GM21381 (cell line): ENCODE data around the gene B3GNT9.

Source experiments
- ATAC-seq: cut with Tn5 transposase; IDR thresholded peaks from one replicate; pipeline ENCODE4 v1.9.1; 2021; ENCODE audit warnings: mild to moderate bottlenecking, moderate library complexity; ENCODE audit not compliant: unreplicated experiment

Gene B3GNT9

GRCh38 chr16:67150833-67151396 lies at the start of gene B3GNT9:
B3GNT9 (minus strand) TSS chr16:67150998; CDS start chr16:67150485, 513 bp downstream.
- peak; percentile 52 for ATAC-seq

- no peak for ATAC-seq
Observed at GRCh38 chr16:67200491-67200890, 49.7 kb upstream of the B3GNT9 start.

- no peak for ATAC-seq
Observed at GRCh38 chr16:67199808-67200198, 49.0 kb upstream of the B3GNT9 start.

GRCh38 chr16:67199011-67199807 lies 48.4 kb upstream of the B3GNT9 start, which contains the start of gene ELMO3:
ELMO3 (plus strand) TSS chr16:67199131; CDS start chr16:67199327, 196 bp downstream.
- ATAC-seq, result no peak

- no peak for ATAC-seq
Observed at GRCh38 chr16:67198238-67198734, 47.5 kb upstream of the B3GNT9 start.

GRCh38 chr16:67197704-67198103 lies 46.9 kb upstream of the B3GNT9 start:
- ATAC-seq, result no peak

- no peak for ATAC-seq
Observed at GRCh38 chr16:67196881-67197280, 46.1 kb upstream of the B3GNT9 start.

GRCh38 chr16:67195676-67196075 lies 44.9 kb upstream of the B3GNT9 start:
- no peak for ATAC-seq

GRCh38 chr16:67194260-67194659 lies 43.5 kb upstream of the B3GNT9 start:
- ATAC-seq, result no peak

GRCh38 chr16:67193536-67193935 lies 42.7 kb upstream of the B3GNT9 start:
- ATAC-seq, result no peak

GRCh38 chr16:67192781-67193361 lies 42.1 kb upstream of the B3GNT9 start:
- no peak for ATAC-seq

- peak; percentile 95 for ATAC-seq
Observed at GRCh38 chr16:67191995-67192681, 41.3 kb upstream of the B3GNT9 start, which contains the start of gene E2F4. E2F4 (plus strand) TSS chr16:67192155; CDS start chr16:67192228, 73 bp downstream.

- ATAC-seq, result no peak
Observed at GRCh38 chr16:67191411-67191994, 40.7 kb upstream of the B3GNT9 start.

GRCh38 chr16:67190448-67191399 lies 39.9 kb upstream of the B3GNT9 start:
- ATAC-seq, result no peak

GRCh38 chr16:67190041-67190440 lies 39.2 kb upstream of the B3GNT9 start, which contains the start of gene EXOC3L1:
EXOC3L1 (minus strand) TSS chr16:67190136; CDS start chr16:67189676, 460 bp downstream.
- ATAC-seq, result no peak

GRCh38 chr16:67188798-67189197 lies 38.0 kb upstream of the B3GNT9 start:
- ATAC-seq, result no peak

GRCh38 chr16:67188323-67188722 lies 37.5 kb upstream of the B3GNT9 start:
- no peak for ATAC-seq

GRCh38 chr16:67187175-67187890 lies 36.5 kb upstream of the B3GNT9 start:
- ATAC-seq, result no peak

GRCh38 chr16:67186550-67186950 lies 35.8 kb upstream of the B3GNT9 start:
- ATAC-seq, result no peak
